Measurements from ENCODE around the gene SLC18A2.

SLC18A2 gene

DNA sequence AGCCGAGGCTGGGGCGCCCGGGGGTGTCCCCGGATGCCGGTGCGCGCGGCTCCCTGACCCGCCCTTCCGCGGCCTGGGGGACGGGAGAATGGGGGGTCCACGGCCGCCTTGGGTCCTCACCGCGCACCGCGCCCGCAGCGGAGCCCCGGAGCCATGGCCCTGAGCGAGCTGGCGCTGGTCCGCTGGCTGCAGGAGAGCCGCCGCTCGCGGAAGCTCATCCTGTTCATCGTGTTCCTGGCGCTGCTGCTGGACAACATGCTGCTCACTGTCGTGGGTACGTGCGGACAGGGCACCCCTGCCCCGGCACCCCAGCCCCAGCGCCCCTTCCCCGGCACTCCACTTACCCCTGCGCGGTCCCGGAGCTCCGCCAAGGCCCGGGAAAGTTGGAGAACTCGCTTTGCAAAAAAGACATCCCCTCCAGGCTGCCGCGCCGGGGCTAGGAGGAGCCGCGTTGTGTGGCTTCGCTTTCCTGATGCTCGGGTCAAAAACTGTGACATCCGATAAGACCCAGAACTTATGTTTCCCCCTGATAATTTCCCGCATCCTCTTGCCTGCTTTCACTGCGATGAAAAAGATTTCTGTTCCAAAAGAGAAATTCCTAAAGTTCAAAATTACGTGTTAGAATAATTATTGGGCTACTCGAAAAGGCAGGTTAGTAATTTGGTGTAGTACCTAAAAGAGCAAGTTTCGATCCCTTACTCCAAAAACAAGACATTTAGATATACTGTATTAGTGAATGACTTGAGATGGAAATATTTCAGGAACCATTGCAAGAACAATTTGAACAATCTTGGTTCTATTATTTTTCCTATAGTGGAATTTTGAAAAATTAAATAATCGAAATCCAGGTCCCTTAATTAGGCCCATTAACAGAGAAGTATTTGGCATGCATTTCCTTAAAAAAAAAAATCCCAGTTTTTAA is 888 bp downstream of the SLC18A2 start:
- Histone ChIP-seq H3K9ac (ENCODE audit: insufficient read length) (no peak overlapping the region), H3K27ac (no peak overlapping the region), H3K4me3 (no peak overlapping the region), H3K36me3 (ENCODE audit: insufficient read depth, low read length) (no peaks in the 10 kb centered on the region), H3K9me3 (ENCODE audit: low read depth, low read length) (no peaks in the 10 kb centered on the region)
- DNase-seq (ENCODE audit: low read depth, low spot score), result no peak
- TF ChIP-seq EZH2 (IDR thresholded peaks at IDR 0.05) (no peak), FOXP2 (optimal IDR thresholded peaks at IDR 0.05; ENCODE audit: control extremely low read depth, extremely low read length, insufficient read depth) (no peak), POLR2AphosphoS5 (IDR thresholded peaks at IDR 0.05; ENCODE audit: borderline replicate concordance, low read depth, low read length) (no peak)

DNA sequence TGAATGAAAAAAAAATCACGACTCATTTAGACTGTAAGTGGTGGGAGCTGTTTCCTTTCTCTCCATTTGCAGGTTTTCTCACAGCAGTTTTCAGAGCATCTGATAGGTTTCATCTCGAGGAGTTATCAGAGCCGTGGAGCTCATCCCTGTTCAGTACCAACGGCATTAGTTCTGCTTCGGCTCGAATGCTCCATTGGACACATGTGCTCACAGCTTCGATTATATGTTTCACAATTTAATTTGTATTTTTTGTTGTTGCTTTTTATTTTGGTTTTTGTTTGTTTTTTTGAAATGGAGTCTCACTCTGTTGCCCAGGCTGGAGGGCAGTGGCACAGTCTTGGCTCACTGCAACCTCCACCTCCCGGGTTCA is 1.5 kb downstream of the SLC18A2 start:
- Histone ChIP-seq H3K9ac (ENCODE audit: insufficient read length) (no peak overlapping the region), H3K9me3 (ENCODE audit: low read depth, low read length) (no peaks in the 10 kb centered on the region), H3K4me3 (no peak overlapping the region), H3K36me3 (ENCODE audit: insufficient read depth, low read length) (no peaks in the 10 kb centered on the region), H3K27ac (no peak overlapping the region)
- TF ChIP-seq FOXP2 (optimal IDR thresholded peaks at IDR 0.05; ENCODE audit: control extremely low read depth, extremely low read length, insufficient read depth) (no peak), EZH2 (IDR thresholded peaks at IDR 0.05) (no peak), POLR2AphosphoS5 (IDR thresholded peaks at IDR 0.05; ENCODE audit: borderline replicate concordance, low read depth, low read length) (no peak)
- no peak for DNase-seq (ENCODE audit: low read depth, low spot score)

DNA sequence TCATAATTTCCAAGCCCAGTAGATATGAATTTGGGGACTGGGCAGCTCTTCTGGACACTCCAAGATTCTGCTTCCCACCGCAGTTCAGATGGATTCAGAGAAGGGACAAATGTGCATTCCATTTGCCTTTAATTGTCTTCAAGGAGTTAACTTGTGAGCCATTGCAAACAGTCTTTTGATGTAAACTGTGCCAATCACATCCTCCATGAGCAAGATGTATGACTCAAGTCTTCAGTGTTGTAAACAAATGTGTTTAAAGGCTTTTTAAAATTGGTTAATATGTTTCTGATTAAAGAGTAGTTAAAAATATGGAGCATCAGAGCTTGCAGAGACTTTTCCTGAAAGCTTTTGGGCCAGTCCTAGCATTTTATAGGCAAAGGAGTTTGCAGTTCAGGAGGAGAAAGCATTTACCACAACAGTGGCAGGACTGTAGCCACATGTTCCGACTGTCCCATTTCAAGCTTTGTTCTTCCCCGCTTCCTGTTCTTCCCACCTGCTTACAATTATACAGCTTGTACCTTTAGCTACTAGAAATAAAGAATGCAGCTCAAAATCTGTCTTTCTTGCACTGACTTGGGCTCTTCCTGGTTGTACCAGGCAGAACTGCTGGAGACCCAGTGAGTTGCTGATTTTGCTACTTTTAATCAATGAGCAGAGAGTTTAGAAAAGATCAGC is 6.2 kb downstream of the SLC18A2 start:
- no peak for DNase-seq (ENCODE audit: low read depth, low spot score)
- H3K9me3 ChIP-seq (ENCODE audit: low read depth, low read length), result no peaks in the 10 kb centered on the region
- no peaks in the 10 kb centered on the region for H3K36me3 ChIP-seq (ENCODE audit: insufficient read depth, low read length)
- H3K27ac ChIP-seq, result no peak overlapping the region
- no peak overlapping the region for H3K9ac ChIP-seq (ENCODE audit: insufficient read length)
- TF ChIP-seq FOXP2 (optimal IDR thresholded peaks at IDR 0.05; ENCODE audit: control extremely low read depth, extremely low read length, insufficient read depth), result no peak
- TF ChIP-seq EZH2 (IDR thresholded peaks at IDR 0.05), result no peak
- TF ChIP-seq POLR2AphosphoS5 (IDR thresholded peaks at IDR 0.05; ENCODE audit: borderline replicate concordance, low read depth, low read length), result no peak
- H3K4me3 ChIP-seq, result no peak overlapping the region

DNA sequence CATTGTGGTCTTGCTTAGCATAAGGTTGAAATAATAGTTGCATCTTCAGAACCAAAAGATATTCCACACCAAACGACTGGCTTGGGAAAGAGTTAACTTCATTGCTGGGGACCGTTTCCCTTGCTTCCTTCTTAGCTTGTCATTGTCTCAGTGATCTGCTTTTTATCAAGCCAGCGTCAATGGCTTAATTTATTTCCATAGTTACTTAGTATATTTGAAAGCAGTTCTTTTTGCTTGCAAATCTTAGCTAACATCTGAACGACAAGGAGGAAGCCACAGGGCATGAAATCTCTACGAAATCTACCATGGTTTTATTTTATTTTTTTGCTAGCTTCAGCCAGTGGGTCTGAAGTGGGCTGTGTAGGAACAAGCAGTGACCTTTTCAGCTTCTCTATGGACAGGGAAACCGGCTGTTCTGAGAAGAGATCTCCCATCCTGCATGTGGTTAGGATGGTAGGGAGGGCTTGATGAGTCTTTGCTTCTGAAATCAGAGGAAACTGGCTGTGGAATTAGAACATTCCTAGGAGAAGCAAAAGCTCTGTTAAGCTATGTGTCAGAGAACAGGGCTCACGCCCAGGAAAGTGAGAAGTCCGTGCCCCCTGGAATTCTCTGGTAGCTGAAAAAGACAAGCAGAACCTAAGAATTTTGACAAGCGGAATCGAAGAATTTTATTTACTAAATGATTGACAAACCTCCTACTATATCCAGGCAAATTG is 8.0 kb downstream of the SLC18A2 start:
- Histone ChIP-seq H3K27ac (no peak overlapping the region), H3K4me3 (no peak overlapping the region), H3K9me3 (ENCODE audit: low read depth, low read length) (no peaks in the 10 kb centered on the region), H3K36me3 (ENCODE audit: insufficient read depth, low read length) (no peaks in the 10 kb centered on the region), H3K9ac (ENCODE audit: insufficient read length) (no peak overlapping the region)
- no peak for TF ChIP-seq EZH2 (IDR thresholded peaks at IDR 0.05)
- no peak for TF ChIP-seq POLR2AphosphoS5 (IDR thresholded peaks at IDR 0.05; ENCODE audit: borderline replicate concordance, low read depth, low read length)
- TF ChIP-seq FOXP2 (optimal IDR thresholded peaks at IDR 0.05; ENCODE audit: control extremely low read depth, extremely low read length, insufficient read depth), result no peak
- no peak for DNase-seq (ENCODE audit: low read depth, low spot score)

DNA sequence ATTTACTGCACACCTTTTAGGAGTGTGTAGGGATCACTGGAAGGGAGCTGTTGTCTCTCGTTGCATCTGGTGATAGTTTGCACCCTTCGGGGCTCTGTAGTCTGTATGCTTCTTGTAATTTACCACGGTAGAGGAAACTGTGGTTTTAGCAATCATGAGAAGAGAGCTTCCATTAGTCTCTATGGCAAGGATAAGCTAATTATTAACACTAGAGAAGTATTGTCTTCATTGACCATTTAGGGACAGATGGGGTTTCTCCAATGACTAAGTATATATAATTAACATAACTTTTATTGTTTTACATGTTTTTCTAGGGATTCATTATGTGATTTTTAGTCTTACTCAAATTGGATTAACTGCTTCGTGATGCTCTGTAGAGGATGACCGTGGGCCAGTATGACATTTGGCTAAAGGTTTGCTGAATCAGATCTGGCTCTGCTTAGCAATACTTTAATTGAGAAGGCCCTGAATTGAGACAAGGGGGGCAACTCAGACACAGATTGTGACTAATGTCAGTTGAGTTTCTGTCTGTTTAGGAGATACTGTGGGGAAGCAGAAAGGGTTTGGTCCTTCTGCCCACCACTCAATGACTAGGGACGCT is 8.7 kb downstream of the SLC18A2 start:
- no peak overlapping the region for H3K4me3 ChIP-seq

DNA sequence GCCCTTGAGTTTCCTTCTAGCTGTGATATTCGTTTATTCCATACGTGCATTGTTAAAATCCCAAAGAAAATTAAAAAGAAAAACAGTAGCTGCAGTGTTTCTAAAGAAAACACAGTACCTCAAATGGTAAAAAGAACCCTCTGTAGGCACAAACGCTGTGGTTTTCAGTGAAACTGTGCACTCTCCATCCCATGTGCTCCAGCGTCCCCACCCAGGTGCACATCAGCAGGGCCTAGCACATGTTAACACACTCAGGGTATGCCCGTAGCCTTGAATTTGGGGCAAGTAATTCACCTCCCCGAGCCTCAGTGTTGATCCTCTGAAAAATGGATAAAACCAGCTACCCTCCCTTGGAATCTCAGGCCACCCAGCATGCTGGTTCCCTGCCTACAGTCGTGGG is 9.5 kb downstream of the SLC18A2 start:
- H3K9ac ChIP-seq (ENCODE audit: insufficient read length), result no peak overlapping the region
- DNase-seq (ENCODE audit: low read depth, low spot score), result no peak
- H3K36me3 ChIP-seq (ENCODE audit: insufficient read depth, low read length), result no peaks in the 10 kb centered on the region
- H3K9me3 ChIP-seq (ENCODE audit: low read depth, low read length), result no peaks in the 10 kb centered on the region
- no peak for TF ChIP-seq FOXP2 (optimal IDR thresholded peaks at IDR 0.05; ENCODE audit: control extremely low read depth, extremely low read length, insufficient read depth)
- H3K4me3 ChIP-seq, result no peak overlapping the region
- H3K27ac ChIP-seq, result no peak overlapping the region

More for the DNA sequence above, 8.7 kb downstream of the SLC18A2 start:
- no peak for TF ChIP-seq FOXP2 (optimal IDR thresholded peaks at IDR 0.05; ENCODE audit: control extremely low read depth, extremely low read length, insufficient read depth)
- TF ChIP-seq POLR2AphosphoS5 (IDR thresholded peaks at IDR 0.05; ENCODE audit: borderline replicate concordance, low read depth, low read length), result no peak
- no peak for TF ChIP-seq EZH2 (IDR thresholded peaks at IDR 0.05)
- H3K9ac ChIP-seq (ENCODE audit: insufficient read length), result no peak overlapping the region
- no peaks in the 10 kb centered on the region for H3K9me3 ChIP-seq (ENCODE audit: low read depth, low read length)
- H3K27ac ChIP-seq, result no peak overlapping the region
- no peaks in the 10 kb centered on the region for H3K36me3 ChIP-seq (ENCODE audit: insufficient read depth, low read length)
- no peak for DNase-seq (ENCODE audit: low read depth, low spot score)

DNA sequence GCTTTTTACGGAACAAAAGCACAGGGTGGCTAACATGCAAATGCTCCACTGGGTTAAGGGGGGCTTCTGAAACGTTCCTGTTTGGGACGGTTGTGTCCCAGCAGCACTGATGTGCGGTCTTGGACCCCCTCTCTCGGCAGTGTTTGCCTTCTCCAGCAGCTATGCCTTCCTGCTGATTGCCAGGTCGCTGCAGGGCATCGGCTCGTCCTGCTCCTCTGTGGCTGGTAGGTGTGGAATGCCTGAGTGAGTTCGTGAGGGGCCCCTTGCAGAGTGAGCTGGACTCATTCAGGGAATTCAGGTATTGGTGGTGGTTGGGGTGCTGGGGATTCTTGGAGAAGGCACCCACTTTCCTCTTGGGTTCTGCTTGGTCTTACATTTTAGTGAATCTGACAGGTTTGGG is 13.0 kb downstream of the SLC18A2 start:
- no peak for DNase-seq (ENCODE audit: low read depth, low spot score)
- no peaks in the 10 kb centered on the region for H3K9me3 ChIP-seq (ENCODE audit: low read depth, low read length)

DNA sequence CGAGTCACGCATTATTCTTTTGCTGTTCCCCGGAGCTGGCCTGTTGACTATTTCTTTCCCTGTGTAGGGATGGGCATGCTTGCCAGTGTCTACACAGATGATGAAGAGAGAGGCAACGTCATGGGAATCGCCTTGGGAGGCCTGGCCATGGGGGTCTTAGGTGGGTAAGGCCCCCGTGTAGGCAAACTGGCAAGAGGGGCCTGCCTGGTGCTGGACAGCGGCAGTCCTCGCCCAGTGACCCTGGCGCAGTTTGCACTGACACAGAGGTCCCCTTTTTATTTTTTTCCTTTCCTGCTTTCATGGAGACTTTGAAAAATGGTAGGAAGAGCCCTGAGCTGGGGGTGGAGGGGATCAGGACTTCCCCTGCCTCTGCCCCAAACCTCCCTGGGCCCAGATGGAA is 13.4 kb downstream of the SLC18A2 start:
- TF ChIP-seq FOXP2 (optimal IDR thresholded peaks at IDR 0.05; ENCODE audit: control extremely low read depth, extremely low read length, insufficient read depth) (no peak), EZH2 (IDR thresholded peaks at IDR 0.05) (no peak), POLR2AphosphoS5 (IDR thresholded peaks at IDR 0.05; ENCODE audit: borderline replicate concordance, low read depth, low read length) (no peak)
- Histone ChIP-seq H3K9me3 (ENCODE audit: low read depth, low read length) (no peaks in the 10 kb centered on the region), H3K36me3 (ENCODE audit: insufficient read depth, low read length) (no peaks in the 10 kb centered on the region), H3K27ac (no peak overlapping the region), H3K9ac (ENCODE audit: insufficient read length) (no peak overlapping the region), H3K4me3 (no peak overlapping the region)
- no peak for DNase-seq (ENCODE audit: low read depth, low spot score)

More for the DNA sequence above, 13.0 kb downstream of the SLC18A2 start:
- no peak for TF ChIP-seq FOXP2 (optimal IDR thresholded peaks at IDR 0.05; ENCODE audit: control extremely low read depth, extremely low read length, insufficient read depth)
- TF ChIP-seq EZH2 (IDR thresholded peaks at IDR 0.05), result no peak
- no peak for TF ChIP-seq POLR2AphosphoS5 (IDR thresholded peaks at IDR 0.05; ENCODE audit: borderline replicate concordance, low read depth, low read length)
- no peak overlapping the region for H3K4me3 ChIP-seq
- no peak overlapping the region for H3K9ac ChIP-seq (ENCODE audit: insufficient read length)
- no peak overlapping the region for H3K27ac ChIP-seq
- no peaks in the 10 kb centered on the region for H3K36me3 ChIP-seq (ENCODE audit: insufficient read depth, low read length)
